Stomach (tissue), 9 donors: Measurements from ENCODE around the gene RBMS1. TPM values are rescaled to one million over a fixed set of nuclear protein-coding genes. Genes with fewer than 3 reads are reported as not detected.

Experiments
- DNase-seq, 2 donors: peaks; one replicate each; pipeline versions ENCODE4 v3.0.0 to v3.0.0-alpha.2; 2013 to 2019
- H3K27ac ChIP-seq, 5 donors: fragments of 200-600 bp in 4 of 5; sonication (generic) in 4 of 5; one replicate each; pipeline ENCODE4 v1.5.1; 2013 to 2019; ENCODE audit warnings: mild to moderate bottlenecking in 1 of 5, moderate library complexity in 1 of 5
- H3K27me3 ChIP-seq, 3 donors: fragments of 200-600 bp; sonication (generic); one replicate each; pipeline ENCODE4 v1.5.1; 2017 to 2019; ENCODE audit warnings: mixed run types in 1 of 3
- H3K36me3 ChIP-seq, 4 donors: fragments of 200-600 bp; sonication (generic); 1 replicate in 3 of 4; 2 replicates in 1 of 4; pipeline ENCODE4 v1.5.1; 2016 to 2019
- H3K4me1 ChIP-seq, 4 donors: fragments of 200-600 bp; sonication (generic); one replicate each; pipeline ENCODE4 v1.5.1; 2016 to 2019
- H3K4me3 ChIP-seq, 4 donors: fragments of 200-600 bp; sonication (generic) in 3 of 4; one replicate each; pipeline ENCODE4 v1.5.1; 2016 to 2019; ENCODE audit warnings: mild to moderate bottlenecking in 1 of 4
- H3K9me3 ChIP-seq, 4 donors: fragments of 200-600 bp; sonication (generic); one replicate each; pipeline ENCODE4 v1.5.1; 2016 to 2019
- EP300 ChIP-seq: sonication (generic); formaldehyde crosslinking; IDR thresholded peaks from one replicate; pipeline ENCODE4 v1.6.1; 2017; ENCODE audit warnings: antibody characterized with exemption
- POLR2A ChIP-seq, 4 donors: fragments of 450-650 bp; IDR thresholded peaks; one replicate each; pipeline ENCODE4 v1.6.1; 2016; ENCODE audit warnings: antibody characterized with exemption in 4 of 4, control low read depth in 2 of 4, mild to moderate bottlenecking in 1 of 4, moderate library complexity in 1 of 4
- POLR2AphosphoS5 ChIP-seq, 3 donors: sonication (generic); formaldehyde crosslinking; IDR thresholded peaks; one replicate each; pipeline ENCODE4 v1.6.1; 2016; ENCODE audit warnings: antibody characterized with exemption in 3 of 3
- WGBS, 5 donors: extraction: QIAGEN DNeasy Blood & Tissue Kit in 3 of 5; methylation state at CpG; one replicate each; pipeline versions ENCODE4 v1.1.5 to v1.1.7; 2013 to 2018; 5-methylcytosine and 5-hydroxymethylcytosine counted together
- intact Hi-C: fragments of 100-400 bp; cut with DNase I; formaldehyde crosslinking; loops from one replicate; pipeline ENCODE4 v1.15.1; 2023; ENCODE audit warnings: low total_unique reads
- polyA plus RNA-seq, 3 donors: library from polyadenylated mRNA; stranded (reverse); fragments of 200-250 nt; gene quantifications; one replicate each; pipeline ENCODE4 v1.2.3, GENCODE V29; 2013
- total RNA-seq, 5 donors: library from RNA; depleted of rRNA; stranded (reverse); fragments of >200 nt; gene quantifications; one replicate each; pipeline versions ENCODE4 v1.1.0 to v1.2.3, GENCODE V29; 2014 to 2016
- TF ChIP-seq, protein P1 (sequence below), 7 experiments: fragments of 450-650 bp in 4 of 7; fragments of 200-600 bp in 3 of 7; sonication (generic) in 3 of 7; IDR thresholded peaks; one replicate each; pipeline ENCODE4 v1.5.1; 2016 to 2019; ENCODE audit warnings: antibody characterized with exemption in 7 of 7, control low read depth in 2 of 7, mild to moderate bottlenecking in 1 of 7
- donor health status: healthy with polysubstance abuse.
- donor health status: Bipolar disorder and iron deficiency.
- donor health status: healthy.

The RBMS1 gene
- total and polyA plus RNA-seq, 8 donors: 4.3 to 134 (median 27.8) TPM

DNA sequence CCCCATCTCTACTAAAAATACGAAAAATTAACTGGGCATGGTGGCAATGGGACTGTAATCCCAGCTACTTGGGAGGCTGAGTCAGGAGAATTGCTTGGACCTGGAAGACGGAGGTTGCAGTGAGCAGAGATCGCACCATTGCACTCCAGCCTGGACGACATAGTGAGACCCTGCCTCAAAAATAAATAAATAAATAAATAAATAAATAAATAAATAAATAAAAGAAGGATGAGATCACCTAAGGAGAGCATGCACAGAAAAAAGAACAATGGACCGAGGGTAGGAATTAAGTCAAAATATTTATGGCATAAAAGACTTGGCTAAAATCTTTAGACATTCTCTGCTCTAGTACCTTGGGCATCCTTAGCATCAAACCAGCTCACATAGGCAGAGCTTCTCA is 8.9 kb upstream of the RBMS1 start:
- TF ChIP-seq POLR2AphosphoS5 (IDR thresholded peaks at IDR 0.05): no peak
- TF ChIP-seq, protein P1, sequence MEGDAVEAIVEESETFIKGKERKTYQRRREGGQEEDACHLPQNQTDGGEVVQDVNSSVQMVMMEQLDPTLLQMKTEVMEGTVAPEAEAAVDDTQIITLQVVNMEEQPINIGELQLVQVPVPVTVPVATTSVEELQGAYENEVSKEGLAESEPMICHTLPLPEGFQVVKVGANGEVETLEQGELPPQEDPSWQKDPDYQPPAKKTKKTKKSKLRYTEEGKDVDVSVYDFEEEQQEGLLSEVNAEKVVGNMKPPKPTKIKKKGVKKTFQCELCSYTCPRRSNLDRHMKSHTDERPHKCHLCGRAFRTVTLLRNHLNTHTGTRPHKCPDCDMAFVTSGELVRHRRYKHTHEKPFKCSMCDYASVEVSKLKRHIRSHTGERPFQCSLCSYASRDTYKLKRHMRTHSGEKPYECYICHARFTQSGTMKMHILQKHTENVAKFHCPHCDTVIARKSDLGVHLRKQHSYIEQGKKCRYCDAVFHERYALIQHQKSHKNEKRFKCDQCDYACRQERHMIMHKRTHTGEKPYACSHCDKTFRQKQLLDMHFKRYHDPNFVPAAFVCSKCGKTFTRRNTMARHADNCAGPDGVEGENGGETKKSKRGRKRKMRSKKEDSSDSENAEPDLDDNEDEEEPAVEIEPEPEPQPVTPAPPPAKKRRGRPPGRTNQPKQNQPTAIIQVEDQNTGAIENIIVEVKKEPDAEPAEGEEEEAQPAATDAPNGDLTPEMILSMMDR (IDR thresholded peaks at IDR 0.05): no peak
- TF ChIP-seq EP300: no peak
- no peak for TF ChIP-seq POLR2A (IDR thresholded peaks at IDR 0.05)
- Histone ChIP-seq H3K9me3 (no peaks in the 10 kb centered on the region), H3K4me1 (no peaks in the 10 kb centered on the region), H3K4me3 (no peak overlapping the region), H3K36me3 (no peaks in the 10 kb centered on the region), H3K27me3 (no peaks in the 10 kb centered on the region), H3K27ac (no peak overlapping the region)
- intact Hi-C loops: no loop called here
- 72 to 86% (median 78%) methylated on average over 5 of the region's 5 CpGs for WGBS, 5 donors
- DNase-seq: no peak

DNA sequence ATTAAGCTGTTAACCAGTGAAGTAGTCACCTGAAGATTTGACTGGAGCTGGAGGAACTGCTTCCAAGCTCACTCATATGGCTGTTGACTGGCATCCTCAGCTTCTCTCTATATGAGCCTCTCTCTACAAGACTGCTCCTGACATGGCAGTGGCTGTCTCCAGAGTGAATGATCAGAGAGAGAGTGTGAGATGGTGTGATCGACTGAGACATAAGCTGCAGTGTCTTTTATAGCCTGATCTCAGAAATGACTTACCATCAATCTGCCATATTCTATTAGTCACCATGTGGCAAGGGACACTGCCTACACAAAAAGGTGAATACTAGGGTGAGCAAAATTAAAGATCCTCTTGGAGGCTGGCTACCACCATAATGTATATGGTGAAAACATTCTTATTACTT is 7.8 kb upstream of the RBMS1 start:
- TF ChIP-seq POLR2AphosphoS5 (IDR thresholded peaks at IDR 0.05) (no peak), EP300 (no peak), POLR2A (IDR thresholded peaks at IDR 0.05) (no peak)
- TF ChIP-seq, protein P1 (IDR thresholded peaks at IDR 0.05): no peak
- no peak for DNase-seq
- Histone ChIP-seq H3K36me3 (no peaks in the 10 kb centered on the region), H3K27ac (no peak overlapping the region), H3K9me3 (no peaks in the 10 kb centered on the region), H3K27me3 (no peaks in the 10 kb centered on the region), H3K4me1 (no peaks in the 10 kb centered on the region), H3K4me3 (no peak overlapping the region)
- intact Hi-C loops: no loop called here
- 91 to 100% (median 95%) methylated on average over 1 of the region's 1 CpG for WGBS, 5 donors

DNA sequence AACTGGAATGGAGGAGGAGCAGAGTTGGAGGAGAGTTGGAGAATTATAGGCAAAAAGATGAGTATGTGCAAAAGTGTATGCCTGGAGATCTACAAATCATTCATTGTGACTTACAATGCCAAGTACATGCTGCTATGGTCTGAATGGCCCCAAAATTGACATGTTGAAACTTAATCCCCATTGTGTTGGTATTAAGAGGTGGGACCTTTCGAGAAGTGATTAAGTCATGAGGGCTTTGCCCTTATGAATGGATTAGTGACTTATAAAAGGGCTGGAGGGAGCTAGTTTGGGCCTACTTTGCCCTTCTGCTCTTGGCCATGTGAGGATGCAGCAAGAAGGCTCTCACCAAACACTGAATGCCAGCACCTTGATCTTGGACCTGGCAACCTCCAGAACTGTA is 6.3 kb upstream of the RBMS1 start:
- intact Hi-C loops: no loop called here
- Histone ChIP-seq H3K36me3 (no peaks in the 10 kb centered on the region), H3K4me1 (no peaks in the 10 kb centered on the region), H3K27me3 (no peaks in the 10 kb centered on the region), H3K27ac (no peak overlapping the region), H3K9me3 (no peaks in the 10 kb centered on the region), H3K4me3 (no peak overlapping the region)
- no peak for DNase-seq
- TF ChIP-seq POLR2A (IDR thresholded peaks at IDR 0.05) (no peak), EP300 (no peak), POLR2AphosphoS5 (IDR thresholded peaks at IDR 0.05) (no peak)
- TF ChIP-seq, protein P1 (IDR thresholded peaks at IDR 0.05): no peak
- 78 to 100% (median 95%) methylated on average over 1 of the region's 1 CpG for WGBS, 5 donors

DNA sequence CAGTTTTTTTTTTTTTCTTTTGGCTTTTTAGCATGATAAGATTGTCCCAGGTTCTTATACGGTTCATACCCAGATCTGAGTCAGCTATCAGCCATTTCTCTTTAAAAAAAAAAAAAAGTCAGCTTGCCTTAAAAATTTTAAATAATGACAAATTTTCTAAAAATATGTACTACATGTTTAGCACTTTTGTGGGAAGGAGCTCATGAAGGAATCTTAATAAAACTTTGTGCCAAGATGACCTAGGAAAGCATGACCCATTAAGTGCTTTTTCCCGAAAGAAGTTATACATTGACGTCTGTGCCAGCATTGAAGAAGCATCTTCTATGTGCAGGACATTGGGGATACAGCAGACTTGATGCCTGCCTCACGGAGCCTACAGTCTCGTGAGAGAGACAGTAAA is 4.5 kb upstream of the RBMS1 start:
- TF ChIP-seq, protein P1 (IDR thresholded peaks at IDR 0.05): no peak
- TF ChIP-seq EP300 (no peak), POLR2A (IDR thresholded peaks at IDR 0.05) (no peak), POLR2AphosphoS5 (IDR thresholded peaks at IDR 0.05) (no peak)
- Histone ChIP-seq H3K27me3 (peaks cover 0 to 5% (median 0%) of the 10 kb centered on the region in 3 donors), H3K27ac (no peak overlapping the region), H3K4me1 (peaks cover 0 to 9% (median 4%) of the 10 kb centered on the region in 4 donors), H3K36me3 (no peaks in the 10 kb centered on the region), H3K4me3 (no peak overlapping the region), H3K9me3 (no peaks in the 10 kb centered on the region)
- intact Hi-C loops: no loop called here
- 72 to 81% (median 76%) methylated on average over 5 of the region's 5 CpGs for WGBS, 5 donors
- DNase-seq: no peak
